NCI-H1105 (cell line): ENCODE data around the gene CCNY.
"Not testable (repeated sequence)": the region's sequence is repeated elsewhere in the genome, so short reads cannot be mapped to it uniquely, and the experiment has no call there.

Source experiments
- DNase-seq: peaks from one replicate; lab custom pipeline; 2025; lab: John Stamatoyannopoulos, UW

Gene CCNY

DNA sequence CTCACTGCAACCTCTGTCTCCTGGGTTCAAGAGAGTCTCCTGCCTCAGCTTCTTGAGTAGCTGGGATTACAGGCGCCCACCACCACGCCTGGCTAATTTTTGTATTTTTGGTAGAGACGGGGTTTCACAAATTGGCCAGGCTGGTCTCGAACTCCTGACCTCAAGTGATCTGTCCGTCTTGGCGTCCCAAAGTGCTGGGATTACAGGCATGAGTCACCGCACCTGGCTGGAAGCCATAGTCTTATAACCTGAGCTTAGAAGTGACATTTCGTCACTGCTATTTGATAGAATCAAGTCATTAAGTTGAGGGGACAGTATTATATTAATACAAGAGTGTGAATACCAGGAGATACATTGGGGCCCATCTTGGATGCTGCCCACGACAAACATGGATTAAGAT, 17.9 kb downstream of the CCNY start:
- not testable (repeated sequence) for DNase-seq

DNA sequence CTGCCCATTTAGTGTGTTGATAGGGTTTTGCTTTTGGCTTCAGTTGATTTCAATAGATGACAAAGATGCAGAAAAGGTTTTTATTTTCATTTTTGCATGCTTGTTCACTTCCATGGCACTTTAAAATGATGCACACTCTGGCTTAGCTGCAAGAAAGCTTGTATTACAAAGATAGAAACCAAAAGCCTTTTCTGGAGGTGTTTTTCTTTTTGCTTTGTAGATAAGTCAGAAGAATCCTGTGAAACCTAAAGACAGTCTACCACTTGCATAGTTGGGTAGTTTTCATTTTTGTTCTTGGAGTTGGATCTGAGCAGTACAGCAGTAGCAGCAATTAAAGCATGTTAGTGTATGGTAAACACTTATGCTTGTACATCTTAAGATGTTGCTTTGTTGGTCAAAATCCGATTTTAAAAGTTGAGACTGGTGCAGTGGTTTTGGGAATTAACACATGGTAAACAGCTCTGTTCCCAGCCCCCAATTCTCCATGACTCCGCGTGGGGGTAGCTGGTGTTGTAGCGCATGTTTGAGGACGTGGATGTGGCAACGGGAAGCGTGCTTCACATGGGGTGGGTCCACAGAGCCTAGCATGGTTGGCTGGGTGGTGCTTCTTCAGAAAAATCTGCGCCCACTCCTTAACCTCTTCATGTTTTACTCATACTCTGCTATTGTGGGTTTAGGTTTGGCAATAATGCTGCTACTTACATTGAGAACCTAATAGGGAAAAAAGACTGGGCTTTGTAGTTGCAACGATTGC, 19.8 kb downstream of the CCNY start:
- DNase-seq = no peak

DNA sequence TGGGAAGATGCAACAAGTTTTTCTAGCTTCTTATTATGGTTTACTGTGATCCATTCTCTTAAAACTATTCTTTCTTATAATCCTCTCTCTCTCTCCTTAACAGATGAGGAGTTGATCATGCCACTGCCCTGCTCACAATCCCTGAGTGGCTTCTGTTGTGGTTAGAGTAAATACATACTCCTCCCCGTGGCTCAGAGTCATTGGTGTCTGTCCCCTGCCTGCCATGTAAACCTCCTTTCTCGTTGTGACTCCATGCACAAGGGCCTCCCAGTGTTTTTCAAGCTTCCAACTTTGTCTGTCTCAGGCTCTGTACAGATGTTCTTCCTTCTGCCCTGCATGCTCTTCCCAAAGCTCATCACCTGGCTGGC, 20.4 kb downstream of the CCNY start:
- no peak for DNase-seq

DNA sequence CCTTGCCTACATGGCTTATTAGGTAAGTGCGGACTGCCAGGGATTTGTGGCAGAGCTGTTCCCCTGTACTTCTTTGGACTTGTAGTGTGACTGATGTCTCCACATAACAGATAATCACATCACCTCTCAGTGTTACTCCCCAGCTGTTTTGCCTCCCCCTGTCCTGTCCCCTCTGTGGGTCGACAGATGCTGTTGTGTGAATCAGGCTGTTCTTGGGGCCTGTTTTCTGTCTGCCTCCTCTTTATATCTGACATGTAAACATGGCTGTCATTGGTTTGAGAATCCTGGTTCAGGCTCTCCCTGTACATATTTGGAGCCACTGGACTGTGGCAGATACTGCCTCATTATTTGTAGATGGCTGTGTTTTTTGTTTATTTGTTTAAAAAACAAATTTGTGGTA, 22.7 kb downstream of the CCNY start:
- DNase-seq = no peak

DNA sequence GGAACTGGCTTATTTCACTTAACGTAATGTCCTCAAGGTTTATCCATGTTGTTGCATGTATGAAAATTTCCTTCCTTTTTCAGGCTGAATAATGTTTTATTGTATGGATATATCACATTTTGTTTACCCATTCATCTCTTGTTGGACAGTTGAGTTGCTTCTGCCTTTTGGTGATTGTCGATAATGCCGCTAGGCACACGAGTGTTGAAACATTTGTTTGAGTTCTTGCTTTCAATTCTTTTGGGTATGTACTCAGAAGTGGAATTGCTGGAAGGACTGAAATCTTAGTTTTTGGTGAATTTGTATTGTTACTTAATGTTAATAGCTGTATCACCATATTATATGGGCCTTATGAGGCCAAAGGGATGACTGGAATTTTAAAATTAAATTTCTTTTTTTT, 23.6 kb downstream of the CCNY start:
- DNase-seq = no peak

DNA sequence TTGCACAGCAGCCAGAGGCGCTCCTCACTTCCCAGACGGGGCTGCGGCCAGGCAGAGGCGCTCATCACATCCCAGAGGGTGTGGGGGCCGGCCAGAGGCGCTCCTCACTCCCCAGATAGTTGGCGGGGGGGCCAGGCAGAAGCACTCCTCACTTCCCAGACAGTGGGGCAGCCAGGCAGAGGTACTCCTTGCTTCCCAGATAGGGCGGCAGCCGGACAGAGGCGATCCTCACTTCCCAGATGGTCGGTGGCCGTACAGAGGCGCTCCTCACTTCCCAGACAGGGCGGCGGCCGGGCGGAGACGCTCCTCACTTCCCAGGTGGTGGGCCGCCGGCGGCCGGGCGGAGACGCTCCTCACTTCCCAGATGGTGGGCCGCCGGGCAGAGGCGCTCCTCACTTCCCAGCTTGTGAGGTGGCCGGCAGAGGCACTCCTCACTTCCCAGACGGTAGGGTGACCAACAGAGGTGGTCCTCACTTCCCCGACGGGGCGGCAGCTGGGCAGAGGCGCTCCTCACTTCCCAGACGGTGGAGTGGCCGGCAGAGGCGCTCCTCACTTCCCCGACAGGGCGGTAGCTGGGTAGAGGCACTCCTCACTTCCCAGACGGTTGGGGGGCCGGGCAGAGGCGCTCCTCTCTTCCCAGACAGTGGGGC, 26.5 kb downstream of the CCNY start:
- DNase-seq = no peak

DNA sequence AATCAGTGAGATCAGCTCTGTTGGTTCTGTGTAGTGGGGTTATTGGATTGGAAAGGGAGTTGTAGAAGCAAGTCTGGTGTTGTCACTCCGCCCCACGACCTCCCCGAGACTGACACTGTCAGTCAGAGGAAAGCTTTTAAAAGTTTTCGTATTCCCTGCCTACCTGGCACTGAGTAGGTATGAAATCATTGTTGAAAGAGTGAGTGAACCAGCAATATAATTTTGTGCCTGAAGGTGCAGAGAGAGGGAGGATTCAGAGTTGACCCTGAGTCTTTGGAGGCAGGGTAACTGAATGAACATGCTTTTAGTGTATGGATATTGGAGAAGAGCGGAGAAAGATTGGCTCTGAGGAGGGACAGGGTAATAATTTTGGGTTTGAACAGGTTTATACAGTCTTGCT, 27.3 kb downstream of the CCNY start:
- DNase-seq = no peak

DNA sequence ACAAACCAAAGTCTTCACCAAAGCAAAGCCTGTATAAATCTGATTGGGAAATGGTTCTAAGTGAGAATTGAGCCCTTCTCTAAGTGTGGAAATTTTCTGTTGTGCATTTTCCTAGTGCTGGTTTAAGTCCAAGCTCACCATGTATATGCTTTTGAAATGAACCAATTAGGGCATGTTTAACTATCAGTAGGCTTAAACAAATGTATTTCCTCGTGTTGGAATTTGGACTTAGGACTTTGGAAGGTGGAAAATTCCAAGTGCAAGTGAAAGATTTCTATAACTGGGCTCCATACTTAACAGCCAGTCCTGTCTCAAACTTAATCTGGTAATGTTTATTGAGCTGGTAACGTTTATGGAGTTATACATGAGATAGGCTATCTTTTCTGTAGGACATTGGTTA, 28.5 kb downstream of the CCNY start:
- no peak for DNase-seq

DNA sequence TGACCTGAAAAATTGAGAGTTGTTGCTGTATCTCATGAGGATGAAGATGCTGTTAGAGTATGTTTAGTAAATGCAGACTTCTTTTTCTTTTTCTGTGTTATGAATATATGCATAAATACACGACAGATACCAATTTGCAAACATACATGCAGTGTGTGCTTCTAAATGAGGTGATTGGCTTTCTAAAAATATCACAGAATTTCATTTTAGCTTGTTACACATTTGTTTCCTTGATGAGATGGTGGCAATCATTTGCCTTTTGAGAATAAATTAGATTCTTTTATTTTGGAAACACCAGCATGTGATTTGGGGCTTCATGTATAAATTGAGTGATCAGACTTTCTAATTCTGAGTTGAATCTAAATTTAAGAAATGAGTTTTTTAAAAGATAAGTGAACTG, 29.7 kb downstream of the CCNY start:
- no peak for DNase-seq

DNA sequence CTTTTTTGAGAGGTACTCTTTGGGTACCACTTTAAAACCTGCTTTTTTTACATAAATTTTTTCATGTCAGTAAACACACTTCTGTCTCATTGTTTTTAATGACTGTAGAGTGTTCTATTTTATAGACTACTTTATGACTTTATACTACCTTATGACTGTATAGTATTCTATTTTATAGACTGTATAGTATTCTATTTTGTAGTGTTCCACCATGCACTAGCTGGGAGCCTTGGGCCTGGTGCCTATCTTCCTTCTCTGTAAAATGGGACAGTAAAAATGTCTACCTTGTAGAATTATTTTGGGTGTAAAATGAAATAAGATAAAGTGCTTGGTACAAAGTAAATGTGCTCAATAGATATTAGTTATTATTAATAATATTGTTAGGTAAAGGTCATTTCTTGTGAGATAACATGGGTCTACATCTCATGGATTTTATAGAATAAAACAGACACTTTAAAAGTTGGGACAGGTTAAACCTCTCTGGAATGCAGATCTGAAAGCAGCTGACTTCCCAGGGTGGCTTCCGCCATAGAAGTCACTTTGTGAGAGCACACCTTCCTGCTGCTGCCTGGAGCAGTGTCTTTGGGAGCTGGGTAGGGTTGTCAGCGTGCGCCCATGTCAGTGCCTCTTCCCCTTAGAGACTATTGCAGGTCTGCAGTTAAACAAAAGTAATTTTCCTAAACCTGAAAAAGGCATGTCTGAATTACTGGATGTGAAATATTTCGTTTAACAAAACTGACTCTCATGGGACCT, 31.0 kb downstream of the CCNY start:
- DNase-seq = no peak

DNA sequence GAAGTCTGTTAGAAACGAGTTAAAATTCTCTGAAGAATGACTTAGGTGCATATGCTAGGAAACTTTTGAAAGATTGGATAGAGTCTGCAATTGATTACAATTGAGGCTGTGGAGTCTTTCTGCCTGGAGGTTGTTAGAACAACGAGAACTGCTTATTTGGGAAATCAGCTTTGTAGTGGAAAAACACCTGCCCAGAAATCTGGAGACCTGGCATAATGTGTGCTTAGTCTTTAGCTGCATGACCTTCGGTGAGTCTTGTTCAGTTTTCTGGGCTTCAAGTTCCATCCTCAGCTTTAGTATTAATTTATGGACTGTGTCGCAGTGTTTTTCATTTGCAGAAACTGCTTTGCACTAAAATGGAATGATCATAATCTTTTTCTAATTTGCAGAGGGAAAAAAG, 31.7 kb downstream of the CCNY start:
- DNase-seq = no peak

DNA sequence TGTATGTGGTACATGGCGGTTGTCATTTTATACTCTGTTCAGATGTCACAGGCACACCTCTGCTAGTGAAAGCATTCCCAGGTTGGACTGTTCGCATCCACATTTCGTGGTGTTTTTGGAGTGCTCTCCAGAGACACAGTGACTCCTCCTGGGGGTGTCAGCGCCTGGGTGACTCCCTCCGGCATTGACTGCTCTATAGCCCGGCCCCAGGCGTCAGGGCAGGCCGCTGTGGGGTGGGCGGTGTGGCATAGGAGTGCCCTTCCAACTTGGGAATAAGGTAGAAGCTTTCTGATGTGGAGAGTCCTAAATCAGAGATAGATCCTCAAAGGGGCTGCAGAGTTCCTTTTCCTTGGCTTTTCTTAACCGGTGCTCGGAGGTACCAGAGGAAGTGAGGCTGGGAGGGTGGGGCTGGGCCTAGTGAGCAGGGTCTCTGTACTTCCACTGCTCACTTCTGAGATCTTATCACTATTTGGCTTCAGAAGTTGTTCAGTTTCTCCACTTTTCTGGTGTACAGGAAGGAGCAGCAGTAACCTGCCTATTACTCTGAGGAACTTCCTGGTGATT, 32.3 kb downstream of the CCNY start:
- no peak for DNase-seq

DNA sequence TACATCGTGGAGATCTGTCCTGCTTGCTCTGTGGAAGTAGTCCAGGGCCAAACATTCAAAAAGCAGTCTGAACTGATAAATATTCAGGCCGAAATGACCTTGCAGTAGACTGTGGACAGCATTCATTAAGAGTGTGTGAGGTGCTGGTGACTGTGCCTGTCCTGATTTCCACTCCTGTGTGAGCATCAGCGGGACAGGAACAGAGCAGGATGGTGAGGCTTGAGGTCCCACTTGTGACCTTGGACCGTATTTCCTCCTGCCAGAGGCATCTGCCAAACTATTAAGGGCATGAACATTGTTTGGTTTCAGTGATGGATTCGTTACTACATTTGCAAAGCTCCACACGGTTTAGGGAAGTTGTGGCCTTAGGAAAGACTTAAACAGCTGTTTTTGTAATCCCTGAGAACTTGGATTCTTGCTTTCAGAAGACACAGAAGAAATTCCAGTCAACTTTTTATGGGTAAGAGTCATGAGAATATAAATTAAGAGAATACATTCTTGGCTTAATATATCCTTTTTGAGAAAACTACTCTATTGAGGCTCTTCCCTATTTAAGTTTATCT, 32.8 kb downstream of the CCNY start:
- no peak for DNase-seq

DNA sequence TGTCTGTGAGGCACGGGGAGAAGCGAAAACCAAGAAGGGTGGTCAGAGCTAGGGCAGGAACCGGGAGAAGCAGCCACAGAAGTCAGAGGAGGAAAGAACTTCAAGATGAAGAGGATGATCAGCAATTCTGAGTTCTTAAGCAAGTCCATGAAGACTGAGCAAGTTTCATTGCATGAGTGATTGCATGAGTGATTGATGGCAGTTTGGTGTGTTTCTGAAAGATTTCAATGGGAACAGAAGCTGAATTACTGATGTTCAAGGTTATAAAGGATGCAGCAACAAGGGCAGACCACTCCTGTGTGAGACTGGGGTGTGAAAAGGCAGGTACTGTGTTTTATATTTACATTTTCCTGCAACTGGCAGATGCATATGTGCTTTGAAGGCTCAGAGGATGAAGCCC, 35.4 kb downstream of the CCNY start:
- no peak for DNase-seq

DNA sequence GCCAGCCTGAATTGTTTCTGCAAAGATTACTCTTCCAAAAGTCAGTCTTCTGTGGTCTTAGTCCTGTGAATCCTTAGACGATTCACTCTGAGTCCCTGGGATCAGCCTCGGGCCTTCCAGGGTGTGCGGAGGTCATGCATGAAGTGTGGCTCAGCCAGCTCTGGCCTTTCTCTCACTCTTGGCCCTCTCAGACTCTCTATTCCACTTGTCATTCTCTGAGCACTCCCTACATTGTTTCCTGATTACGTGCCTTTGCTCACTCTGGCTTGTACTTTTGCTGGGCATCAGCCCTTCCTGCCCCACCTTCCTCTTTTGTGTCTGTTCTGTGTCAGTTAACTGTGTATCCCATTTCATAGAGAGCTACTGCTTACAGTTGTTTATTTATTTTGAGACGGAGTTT, 36.0 kb downstream of the CCNY start:
- no peak for DNase-seq

DNA sequence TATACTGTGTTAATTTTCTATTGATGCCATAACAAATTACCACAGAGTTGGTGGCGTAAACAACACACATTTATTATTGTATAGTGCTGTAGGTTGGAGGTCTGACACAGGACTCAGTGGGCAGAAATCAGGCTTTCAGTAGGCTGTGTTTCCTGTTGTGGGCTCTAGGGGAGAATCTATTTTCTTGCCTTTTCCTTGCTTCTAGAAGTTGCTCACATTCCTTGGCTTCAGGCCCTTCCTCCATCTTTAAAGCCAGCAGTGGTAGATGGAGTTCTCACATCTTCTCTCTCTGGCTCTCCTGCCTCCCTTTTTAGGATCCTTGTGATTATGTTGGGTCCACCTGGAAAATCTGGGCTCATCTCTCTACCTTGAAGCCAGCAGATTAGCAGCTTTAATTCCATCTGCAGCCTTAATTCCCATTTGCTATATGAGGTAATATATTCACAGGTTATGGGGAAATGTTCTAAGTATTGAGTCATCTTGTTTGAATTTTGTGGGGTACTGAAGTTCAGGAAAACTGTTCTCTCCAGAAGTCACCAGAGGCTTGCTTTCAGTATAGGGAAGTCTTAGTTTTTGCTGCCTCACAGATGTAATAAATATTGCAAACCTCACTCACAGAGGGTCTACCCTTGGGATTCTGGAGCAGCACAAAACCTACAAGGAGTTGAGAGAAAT, 38.9 kb downstream of the CCNY start:
- no peak for DNase-seq

DNA sequence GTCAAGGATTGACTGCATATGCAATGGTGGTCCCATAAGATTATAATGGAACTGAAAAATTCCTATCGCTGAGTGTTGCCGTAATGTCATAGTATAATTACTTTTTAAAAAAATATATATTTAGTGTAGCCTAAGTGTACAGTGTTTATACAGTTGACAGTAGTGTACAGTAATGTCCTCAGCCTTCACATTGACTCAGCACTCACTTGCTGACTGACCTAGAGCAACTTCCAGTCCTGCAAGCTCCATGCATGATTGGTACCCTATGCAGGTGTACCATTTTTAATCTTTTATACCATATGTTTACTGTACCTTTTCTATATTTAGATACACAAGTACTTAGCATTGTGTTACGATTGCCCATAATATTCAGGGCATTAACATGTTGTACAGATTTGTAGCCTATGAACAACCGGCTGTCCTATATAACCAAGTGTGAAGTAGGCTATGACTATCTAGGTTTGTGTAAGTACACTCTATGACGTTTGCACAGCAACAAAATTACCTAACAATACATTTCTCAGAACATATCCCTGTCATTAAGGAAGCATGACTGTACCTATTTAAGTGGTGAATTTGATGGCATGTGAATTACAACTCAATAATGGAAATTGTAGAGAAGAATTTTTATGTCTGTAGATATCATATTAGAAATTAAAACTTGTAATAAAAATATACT, 40.9 kb downstream of the CCNY start:
- no peak for DNase-seq

DNA sequence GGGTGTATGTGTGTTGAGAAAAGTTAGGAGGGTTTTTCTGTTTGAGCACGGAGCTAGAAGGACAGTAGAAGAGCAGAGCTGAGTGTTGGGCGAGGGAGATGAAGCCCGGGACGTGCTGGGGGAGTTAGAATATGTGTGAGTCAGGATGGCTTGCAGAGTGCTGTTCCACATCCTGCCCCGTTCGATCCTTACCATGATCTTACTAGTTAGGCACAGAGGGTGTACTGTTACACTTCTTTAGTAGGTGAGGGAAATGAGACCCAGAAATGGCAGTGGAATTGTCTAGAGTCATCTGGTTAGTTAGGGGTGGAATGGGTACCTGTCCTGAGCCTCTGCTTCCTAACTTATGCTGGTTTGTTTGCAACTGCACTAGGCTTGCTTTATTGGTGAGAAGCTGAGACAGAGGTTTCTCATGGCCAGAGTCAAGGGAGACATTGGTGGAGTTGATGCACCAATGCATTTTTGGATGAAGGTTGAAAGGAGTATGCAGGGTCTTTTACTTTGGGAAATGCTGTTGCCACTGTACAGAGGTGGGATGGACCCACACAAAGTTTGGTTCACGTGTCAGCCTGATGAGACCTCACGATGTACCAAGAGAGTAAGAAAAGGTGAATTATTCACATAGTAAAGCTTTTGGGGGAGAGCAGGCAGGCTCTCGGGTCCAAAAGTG, 42.4 kb downstream of the CCNY start:
- no peak for DNase-seq

DNA sequence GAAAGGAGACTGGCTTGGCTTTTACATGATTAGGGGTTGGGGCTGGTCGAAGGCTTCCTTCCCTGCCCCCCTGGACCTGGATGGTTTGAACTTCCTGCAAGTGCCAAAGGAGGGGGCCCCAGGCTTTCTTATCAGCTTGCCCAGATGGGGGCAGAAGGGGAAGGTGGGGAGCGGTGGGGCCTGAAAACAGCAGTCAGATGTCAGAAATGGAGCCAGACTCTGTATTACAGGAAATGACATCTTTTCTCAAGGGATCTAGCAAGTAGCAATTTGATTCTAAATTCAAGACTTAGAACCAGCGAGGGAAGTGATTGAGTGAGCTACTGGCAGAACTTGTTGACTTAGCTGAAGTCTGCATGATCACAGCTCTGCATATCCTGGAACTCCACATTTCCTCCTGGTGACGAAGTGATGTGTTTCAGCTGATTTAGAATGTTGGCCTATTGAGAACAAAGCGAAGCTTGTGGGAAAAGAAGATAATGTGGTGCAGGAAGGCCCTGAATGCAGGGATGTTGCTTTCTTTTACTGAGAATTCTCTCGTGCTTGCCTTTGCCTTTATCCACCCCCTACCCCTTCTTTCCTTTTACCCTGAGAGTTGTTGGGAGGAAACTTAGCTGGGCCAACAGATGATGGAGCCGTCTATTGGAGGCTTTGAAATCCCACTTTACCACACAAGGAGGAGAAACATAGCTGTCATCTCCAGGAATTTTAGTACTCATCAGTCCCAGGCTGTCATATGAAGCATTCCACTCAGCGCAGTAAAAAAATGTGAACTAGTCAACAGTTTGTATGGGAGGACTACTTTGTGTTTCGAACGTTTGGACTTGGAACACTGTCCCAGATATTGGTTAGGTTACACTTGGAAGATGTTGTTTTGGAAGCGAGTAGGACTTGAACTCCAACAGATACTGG, 43.2 kb downstream of the CCNY start:
- no peak for DNase-seq

DNA sequence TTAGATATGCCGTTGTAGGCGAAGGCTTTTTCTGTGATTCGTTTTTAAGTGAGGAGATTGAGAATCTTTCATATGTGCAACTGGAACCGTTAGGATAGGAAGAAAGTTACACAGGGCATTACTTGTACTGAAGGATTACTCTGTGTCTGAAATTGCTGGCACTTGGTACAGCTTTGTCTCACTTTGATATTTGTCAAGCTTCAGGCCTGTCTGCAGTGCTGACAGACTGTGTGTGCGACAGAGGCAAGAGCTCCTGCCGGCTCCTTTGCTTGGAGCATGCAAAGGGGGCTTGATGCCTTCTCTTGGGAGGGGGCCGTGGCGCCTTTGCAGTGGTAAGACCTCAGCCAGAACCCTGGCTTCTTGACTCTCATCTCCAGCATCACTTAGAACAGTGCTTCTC, 45.8 kb downstream of the CCNY start:
- no peak for DNase-seq
